ENCODE measurements around the gene OXLD1. TPM values are rescaled to one million over a fixed set of nuclear protein-coding genes. Genes with fewer than 3 reads are reported as not detected.

OXLD1 gene
- total and polyA plus RNA-seq, 4 donors = 11.2 to 26.4 (median 19.0) TPM

GRCh38 chr17:81636505-81637288 is 29.7 kb downstream of the OXLD1 start, which contains the start of the genes NPLOC4 and TSPAN10:
Gene NPLOC4 (minus strand): TSS chr17:81637112. CDS start chr17:81636930, 182 bp downstream.
Gene TSPAN10 (plus strand): TSS chr17:81637196. CDS start chr17:81642413, 5,217 bp downstream.
- no peak for TF ChIP-seq FOXA1 (IDR thresholded peaks at IDR 0.05)
- TF ChIP-seq, protein P1, sequence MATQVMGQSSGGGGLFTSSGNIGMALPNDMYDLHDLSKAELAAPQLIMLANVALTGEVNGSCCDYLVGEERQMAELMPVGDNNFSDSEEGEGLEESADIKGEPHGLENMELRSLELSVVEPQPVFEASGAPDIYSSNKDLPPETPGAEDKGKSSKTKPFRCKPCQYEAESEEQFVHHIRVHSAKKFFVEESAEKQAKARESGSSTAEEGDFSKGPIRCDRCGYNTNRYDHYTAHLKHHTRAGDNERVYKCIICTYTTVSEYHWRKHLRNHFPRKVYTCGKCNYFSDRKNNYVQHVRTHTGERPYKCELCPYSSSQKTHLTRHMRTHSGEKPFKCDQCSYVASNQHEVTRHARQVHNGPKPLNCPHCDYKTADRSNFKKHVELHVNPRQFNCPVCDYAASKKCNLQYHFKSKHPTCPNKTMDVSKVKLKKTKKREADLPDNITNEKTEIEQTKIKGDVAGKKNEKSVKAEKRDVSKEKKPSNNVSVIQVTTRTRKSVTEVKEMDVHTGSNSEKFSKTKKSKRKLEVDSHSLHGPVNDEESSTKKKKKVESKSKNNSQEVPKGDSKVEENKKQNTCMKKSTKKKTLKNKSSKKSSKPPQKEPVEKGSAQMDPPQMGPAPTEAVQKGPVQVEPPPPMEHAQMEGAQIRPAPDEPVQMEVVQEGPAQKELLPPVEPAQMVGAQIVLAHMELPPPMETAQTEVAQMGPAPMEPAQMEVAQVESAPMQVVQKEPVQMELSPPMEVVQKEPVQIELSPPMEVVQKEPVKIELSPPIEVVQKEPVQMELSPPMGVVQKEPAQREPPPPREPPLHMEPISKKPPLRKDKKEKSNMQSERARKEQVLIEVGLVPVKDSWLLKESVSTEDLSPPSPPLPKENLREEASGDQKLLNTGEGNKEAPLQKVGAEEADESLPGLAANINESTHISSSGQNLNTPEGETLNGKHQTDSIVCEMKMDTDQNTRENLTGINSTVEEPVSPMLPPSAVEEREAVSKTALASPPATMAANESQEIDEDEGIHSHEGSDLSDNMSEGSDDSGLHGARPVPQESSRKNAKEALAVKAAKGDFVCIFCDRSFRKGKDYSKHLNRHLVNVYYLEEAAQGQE (IDR thresholded peaks at IDR 0.05) = no peak
- TF ChIP-seq EGR1 (IDR thresholded peaks at IDR 0.05; ENCODE audit: low read depth in 2 of 2) = peak; percentile 98
- no peak for TF ChIP-seq RXRA (IDR thresholded peaks at IDR 0.05)
- TF ChIP-seq TAF1 (conservative IDR thresholded peaks at IDR 0.05) = no peak
- no peak for TF ChIP-seq ATF3 (IDR thresholded peaks at IDR 0.05)
- peak; percentile 62 to 84 for TF ChIP-seq GABPA (IDR thresholded peaks at IDR 0.05 in 1 of 2, conservative IDR thresholded peaks at IDR 0.05 in 1 of 2)
- no peak for TF ChIP-seq HNF4A (conservative IDR thresholded peaks at IDR 0.05)
- no peak for TF ChIP-seq RAD21 (IDR thresholded peaks at IDR 0.05)
- peak; percentile 42 for TF ChIP-seq YY1 (IDR thresholded peaks at IDR 0.05)
- no peak for TF ChIP-seq JUND (IDR thresholded peaks at IDR 0.05)
- TF ChIP-seq NR2F2 (IDR thresholded peaks at IDR 0.05) = no peak
- Histone ChIP-seq H3K9me3 (ENCODE audit: control insufficient read depth in 4 of 4, low read length in 3 of 4) (no peaks in the 10 kb centered on the region), H3K27me3 (ENCODE audit: control insufficient read depth in 4 of 4, insufficient read depth in 4 of 4, low read length in 3 of 4) (no peaks in the 10 kb centered on the region), H3K4me1 (ENCODE audit: control insufficient read depth in 4 of 4, insufficient read depth in 4 of 4, low read length in 3 of 4) (peaks cover 6 to 31% (median 17%) of the 10 kb centered on the region in 4 donors), H3K36me3 (ENCODE audit: control insufficient read depth in 4 of 4, insufficient read depth in 3 of 4, low read depth in 1 of 4, low read length in 3 of 4) (no peaks in the 10 kb centered on the region), H3K27ac (ENCODE audit: low read depth in 1 of 2, low read length in 2 of 2) (peak within 1 kb of the TSS; percentile 64 to 68), H3K9ac (ENCODE audit: low read depth in 1 of 2, low read length in 2 of 2) (peak within 1 kb of the TSS; percentile 73 to 82), H3K4me3 (ENCODE audit: low read depth in 1 of 3, low read length in 3 of 3) (peak within 1 kb of the TSS; percentile 75 to 90 (median 76))
- WGBS = under 1% methylated on average over 77 of the region's 77 CpGs
- peak; percentile 91 for DNase-seq (ENCODE audit: low spot score)

DNA sequence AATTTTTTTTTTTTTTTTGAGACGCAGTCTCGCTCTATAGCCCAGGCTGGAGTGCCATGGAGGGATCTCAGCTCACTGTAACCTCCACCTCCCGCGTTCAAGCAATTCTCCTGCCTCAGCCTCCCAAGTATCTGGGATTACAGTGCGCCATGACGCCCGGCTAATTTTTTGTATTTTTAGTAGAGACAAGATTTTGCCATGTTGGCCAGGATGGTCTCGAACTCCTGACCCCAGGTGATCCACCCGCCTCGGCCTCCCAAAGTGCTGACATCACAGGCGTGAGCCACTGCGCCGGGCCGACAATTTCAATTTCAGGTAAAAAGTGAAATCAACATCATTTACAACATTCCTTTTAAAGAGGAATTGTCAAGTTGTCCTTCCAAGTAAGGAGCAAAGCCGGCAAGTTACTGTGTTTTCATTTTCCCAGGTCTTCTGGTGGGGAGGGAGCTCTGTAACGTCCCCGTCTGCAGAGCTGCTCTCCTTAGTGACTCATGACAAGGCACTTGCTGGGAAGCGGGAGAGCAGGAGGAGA is 30.4 kb downstream of the OXLD1 start:
- no peak for TF ChIP-seq GABPA (IDR thresholded peaks at IDR 0.05 in 1 of 2, conservative IDR thresholded peaks at IDR 0.05 in 1 of 2)
- TF ChIP-seq, protein P2, sequence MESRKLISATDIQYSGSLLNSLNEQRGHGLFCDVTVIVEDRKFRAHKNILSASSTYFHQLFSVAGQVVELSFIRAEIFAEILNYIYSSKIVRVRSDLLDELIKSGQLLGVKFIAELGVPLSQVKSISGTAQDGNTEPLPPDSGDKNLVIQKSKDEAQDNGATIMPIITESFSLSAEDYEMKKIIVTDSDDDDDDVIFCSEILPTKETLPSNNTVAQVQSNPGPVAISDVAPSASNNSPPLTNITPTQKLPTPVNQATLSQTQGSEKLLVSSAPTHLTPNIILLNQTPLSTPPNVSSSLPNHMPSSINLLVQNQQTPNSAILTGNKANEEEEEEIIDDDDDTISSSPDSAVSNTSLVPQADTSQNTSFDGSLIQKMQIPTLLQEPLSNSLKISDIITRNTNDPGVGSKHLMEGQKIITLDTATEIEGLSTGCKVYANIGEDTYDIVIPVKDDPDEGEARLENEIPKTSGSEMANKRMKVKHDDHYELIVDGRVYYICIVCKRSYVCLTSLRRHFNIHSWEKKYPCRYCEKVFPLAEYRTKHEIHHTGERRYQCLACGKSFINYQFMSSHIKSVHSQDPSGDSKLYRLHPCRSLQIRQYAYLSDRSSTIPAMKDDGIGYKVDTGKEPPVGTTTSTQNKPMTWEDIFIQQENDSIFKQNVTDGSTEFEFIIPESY (IDR thresholded peaks at IDR 0.05) = no peak
- TF ChIP-seq, protein P3, sequence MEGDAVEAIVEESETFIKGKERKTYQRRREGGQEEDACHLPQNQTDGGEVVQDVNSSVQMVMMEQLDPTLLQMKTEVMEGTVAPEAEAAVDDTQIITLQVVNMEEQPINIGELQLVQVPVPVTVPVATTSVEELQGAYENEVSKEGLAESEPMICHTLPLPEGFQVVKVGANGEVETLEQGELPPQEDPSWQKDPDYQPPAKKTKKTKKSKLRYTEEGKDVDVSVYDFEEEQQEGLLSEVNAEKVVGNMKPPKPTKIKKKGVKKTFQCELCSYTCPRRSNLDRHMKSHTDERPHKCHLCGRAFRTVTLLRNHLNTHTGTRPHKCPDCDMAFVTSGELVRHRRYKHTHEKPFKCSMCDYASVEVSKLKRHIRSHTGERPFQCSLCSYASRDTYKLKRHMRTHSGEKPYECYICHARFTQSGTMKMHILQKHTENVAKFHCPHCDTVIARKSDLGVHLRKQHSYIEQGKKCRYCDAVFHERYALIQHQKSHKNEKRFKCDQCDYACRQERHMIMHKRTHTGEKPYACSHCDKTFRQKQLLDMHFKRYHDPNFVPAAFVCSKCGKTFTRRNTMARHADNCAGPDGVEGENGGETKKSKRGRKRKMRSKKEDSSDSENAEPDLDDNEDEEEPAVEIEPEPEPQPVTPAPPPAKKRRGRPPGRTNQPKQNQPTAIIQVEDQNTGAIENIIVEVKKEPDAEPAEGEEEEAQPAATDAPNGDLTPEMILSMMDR (IDR thresholded peaks at IDR 0.05; ENCODE audit: low read depth, low read length, missing input control) = no peak
- TF ChIP-seq SP1 (IDR thresholded peaks at IDR 0.05) = no peak
- no peak for TF ChIP-seq ATF3 (IDR thresholded peaks at IDR 0.05)
- TF ChIP-seq, protein P1 (IDR thresholded peaks at IDR 0.05) = no peak
- TF ChIP-seq RXRA (IDR thresholded peaks at IDR 0.05) = no peak
- no peak for DNase-seq (ENCODE audit: low spot score)
- Histone ChIP-seq H3K4me1 (ENCODE audit: control insufficient read depth in 4 of 4, insufficient read depth in 4 of 4, low read length in 3 of 4) (peaks cover 6 to 31% (median 17%) of the 10 kb centered on the region in 4 donors), H3K9me3 (ENCODE audit: control insufficient read depth in 4 of 4, low read length in 3 of 4) (no peaks in the 10 kb centered on the region), H3K4me3 (ENCODE audit: low read depth in 1 of 3, low read length in 3 of 3) (peak overlapping the region; percentile 74 to 90 (median 76)), H3K27me3 (ENCODE audit: control insufficient read depth in 4 of 4, insufficient read depth in 4 of 4, low read length in 3 of 4) (no peaks in the 10 kb centered on the region), H3K9ac (ENCODE audit: low read depth in 1 of 2, low read length in 2 of 2) (peak overlapping the region; percentile 73 to 82), H3K36me3 (ENCODE audit: control insufficient read depth in 4 of 4, insufficient read depth in 3 of 4, low read depth in 1 of 4, low read length in 3 of 4) (no peaks in the 10 kb centered on the region), H3K27ac (ENCODE audit: low read depth in 1 of 2, low read length in 2 of 2) (peak overlapping the region; percentile 64 to 68)
- WGBS = 23% methylated on average over 18 of the region's 18 CpGs
